Transverse colon (tissue), 4 donors: ENCODE data around the gene GMCL1. TPM values are rescaled to one million over a fixed set of nuclear protein-coding genes. Genes with fewer than 3 reads are reported as not detected.

ENCODE experiments used
- DNase-seq: peaks from one replicate; pipeline ENCODE4 v3.0.0-alpha.2; 2019
- H3K27ac ChIP-seq, 4 donors: fragments of 200-600 bp; sonication (generic); 2 replicates each; pipeline ENCODE4 v1.5.1; 2016 to 2018; ENCODE audit warnings: inconsistent platforms in 4 of 4
- H3K27me3 ChIP-seq: fragments of 200-600 bp; sonication (generic); 2 replicates; pipeline ENCODE4 v1.5.1; 2017; ENCODE audit warnings: inconsistent platforms
- H3K36me3 ChIP-seq, 4 donors: fragments of 200-600 bp; sonication (generic); 2 replicates each; pipeline ENCODE4 v1.5.1; 2017 to 2019; ENCODE audit warnings: inconsistent platforms in 4 of 4
- H3K4me1 ChIP-seq, 4 donors: fragments of 200-600 bp; sonication (generic); 2 replicates each; pipeline ENCODE4 v1.5.1; 2017 to 2020; ENCODE audit warnings: inconsistent platforms in 4 of 4
- H3K4me3 ChIP-seq, 4 donors: fragments of 200-600 bp; sonication (generic); 1 replicate in 1 of 4; 2 replicates in 3 of 4; pipeline versions ENCODE4 v1.5.1 to v1.6.1; 2017 to 2019; ENCODE audit warnings: inconsistent platforms in 4 of 4
- H3K9me3 ChIP-seq, 2 donors: fragments of 200-600 bp; sonication (generic); 2 replicates each; pipeline ENCODE4 v1.5.1; 2017 to 2019; ENCODE audit warnings: inconsistent platforms in 2 of 2
- EP300 ChIP-seq: sonication (generic); formaldehyde crosslinking; IDR thresholded peaks from one replicate; pipeline ENCODE4 v1.6.1; 2017; ENCODE audit warnings: antibody characterized with exemption, low read depth
- POLR2A ChIP-seq: fragments of 450-650 bp; IDR thresholded peaks from one replicate; pipeline ENCODE4 v1.6.1; 2016; ENCODE audit warnings: antibody characterized with exemption, mild to moderate bottlenecking, moderate library complexity
- POLR2AphosphoS5 ChIP-seq, 3 donors: sonication (generic); formaldehyde crosslinking; IDR thresholded peaks; one replicate each; pipeline ENCODE4 v1.6.1; 2016; ENCODE audit warnings: antibody characterized with exemption in 3 of 3
- WGBS, 2 donors: methylation state at CpG; one replicate each; pipeline ENCODE4 v1.1.5; 2018; ENCODE audit warnings: low coverage in 1 of 2; 5-methylcytosine and 5-hydroxymethylcytosine counted together
- in situ Hi-C, 4 donors: fragments of 200-750 bp; cut with MboI; loops; one replicate each; pipeline versions ENCODE4 v1.15.0 to v1.15.1; 2017; ENCODE audit warnings: low sequenced_read_pairs in 3 of 4, low pct_ligation_motif_present in 1 of 4, low pct_unique_long_range_greater_than_20kb in 1 of 4
- intact Hi-C: fragments of 100-400 bp; cut with DNase I; formaldehyde crosslinking; loops from one replicate; pipeline ENCODE4 v1.15.1; 2023; ENCODE audit warnings: low total_unique reads
- total RNA-seq, 4 donors: library from RNA; depleted of rRNA; stranded (reverse); fragments of >200 nt; gene quantifications; one replicate each; pipeline ENCODE4 v1.1.0, GENCODE V29; 2016
- TF ChIP-seq, protein P1 (sequence below), 5 experiments: fragments of 200-600 bp in 3 of 5; fragments of 450-650 bp in 2 of 5; sonication (generic) in 3 of 5; IDR thresholded peaks; 1 replicate in 2 of 5; 2 replicates in 3 of 5; pipeline ENCODE4 v1.5.1; 2016 to 2017; ENCODE audit warnings: antibody characterized with exemption in 5 of 5, inconsistent platforms in 3 of 5, mild to moderate bottlenecking in 2 of 5, moderate library complexity in 1 of 5

The GMCL1 gene
- total RNA-seq, 4 donors from 2014 or later: 5.0 to 82.3 (median 20.9) TPM

GRCh38 chr2:69807821-69808540 lies 21.5 kb upstream of the GMCL1 start:
- DNase-seq: no peak
- H3K36me3 ChIP-seq: peaks cover 0 to 56% (median 27%) of the 10 kb centered on the region in 4 donors
- no peaks in the 10 kb centered on the region for H3K9me3 ChIP-seq
- intact Hi-C loops: no loop called here
- TF ChIP-seq, protein P1, sequence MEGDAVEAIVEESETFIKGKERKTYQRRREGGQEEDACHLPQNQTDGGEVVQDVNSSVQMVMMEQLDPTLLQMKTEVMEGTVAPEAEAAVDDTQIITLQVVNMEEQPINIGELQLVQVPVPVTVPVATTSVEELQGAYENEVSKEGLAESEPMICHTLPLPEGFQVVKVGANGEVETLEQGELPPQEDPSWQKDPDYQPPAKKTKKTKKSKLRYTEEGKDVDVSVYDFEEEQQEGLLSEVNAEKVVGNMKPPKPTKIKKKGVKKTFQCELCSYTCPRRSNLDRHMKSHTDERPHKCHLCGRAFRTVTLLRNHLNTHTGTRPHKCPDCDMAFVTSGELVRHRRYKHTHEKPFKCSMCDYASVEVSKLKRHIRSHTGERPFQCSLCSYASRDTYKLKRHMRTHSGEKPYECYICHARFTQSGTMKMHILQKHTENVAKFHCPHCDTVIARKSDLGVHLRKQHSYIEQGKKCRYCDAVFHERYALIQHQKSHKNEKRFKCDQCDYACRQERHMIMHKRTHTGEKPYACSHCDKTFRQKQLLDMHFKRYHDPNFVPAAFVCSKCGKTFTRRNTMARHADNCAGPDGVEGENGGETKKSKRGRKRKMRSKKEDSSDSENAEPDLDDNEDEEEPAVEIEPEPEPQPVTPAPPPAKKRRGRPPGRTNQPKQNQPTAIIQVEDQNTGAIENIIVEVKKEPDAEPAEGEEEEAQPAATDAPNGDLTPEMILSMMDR (IDR thresholded peaks at IDR 0.05): no peak
- TF ChIP-seq POLR2A (no peak), POLR2AphosphoS5 (IDR thresholded peaks at IDR 0.05) (no peak), EP300 (no peak)
- H3K27me3 ChIP-seq: no peaks in the 10 kb centered on the region
- H3K4me3 ChIP-seq: no peak overlapping the region
- in situ Hi-C loops: loop anchor here (5.0 to 25.0 kb wide), 2 partner anchors 81 to 246 kb away; no protein-coding TSS in a partner anchor
- 71 to 96% methylated on average over 1 to 16 of the region's 16 CpGs for WGBS, 2 donors
- H3K4me1 ChIP-seq: no peaks in the 10 kb centered on the region
- H3K27ac ChIP-seq: no peak overlapping the region

GRCh38 chr2:69810550-69810949 lies 18.9 kb upstream of the GMCL1 start:
- intact Hi-C loops (no loop called here), in situ Hi-C loops (loop anchor here (5.0 to 25.0 kb wide), 3 partner anchors 83 to 248 kb away; no protein-coding TSS in a partner anchor)
- H3K27me3 ChIP-seq: no peaks in the 10 kb centered on the region
- no peak for DNase-seq
- H3K4me1 ChIP-seq: no peaks in the 10 kb centered on the region
- 70 to 96% methylated on average over 6 of the region's 6 CpGs for WGBS, 2 donors
- H3K9me3 ChIP-seq: no peaks in the 10 kb centered on the region
- H3K27ac ChIP-seq: no peak overlapping the region
- H3K36me3 ChIP-seq: peaks cover 0 to 49% (median 23%) of the 10 kb centered on the region in 4 donors
- no peak for TF ChIP-seq EP300
- no peak overlapping the region for H3K4me3 ChIP-seq

GRCh38 chr2:69811018-69811417 lies 18.4 kb upstream of the GMCL1 start:
- H3K4me1 ChIP-seq: no peaks in the 10 kb centered on the region
- H3K27ac ChIP-seq: no peak overlapping the region
- in situ Hi-C loops: loop anchor here (5.0 to 25.0 kb wide), 3 partner anchors 84 to 249 kb away; no protein-coding TSS in a partner anchor
- H3K4me3 ChIP-seq: no peak overlapping the region
- no peaks in the 10 kb centered on the region for H3K27me3 ChIP-seq
- H3K36me3 ChIP-seq: peaks cover 0 to 47% (median 23%) of the 10 kb centered on the region in 4 donors
- TF ChIP-seq EP300 (no peak), POLR2A (no peak), POLR2AphosphoS5 (IDR thresholded peaks at IDR 0.05) (no peak)
- TF ChIP-seq, protein P1 (IDR thresholded peaks at IDR 0.05): no peak
- WGBS, 2 donors: 92 to 94% methylated on average over 5 of the region's 5 CpGs
- DNase-seq: no peak
- intact Hi-C loops: no loop called here
- no peaks in the 10 kb centered on the region for H3K9me3 ChIP-seq

GRCh38 chr2:69811591-69811990 lies 17.9 kb upstream of the GMCL1 start:
- H3K27ac ChIP-seq: no peak overlapping the region
- H3K4me3 ChIP-seq: no peak overlapping the region
- DNase-seq: no peak
- peaks cover 0 to 41% (median 21%) of the 10 kb centered on the region in 4 donors for H3K36me3 ChIP-seq
- H3K9me3 ChIP-seq: no peaks in the 10 kb centered on the region
- H3K27me3 ChIP-seq: no peaks in the 10 kb centered on the region
- intact Hi-C loops (no loop called here), in situ Hi-C loops (loop anchor here (5.0 to 25.0 kb wide), 3 partner anchors 84 to 249 kb away; no protein-coding TSS in a partner anchor)
- 79 to 86% methylated on average over 3 of the region's 3 CpGs for WGBS, 2 donors
- no peak for TF ChIP-seq EP300
- no peak for TF ChIP-seq POLR2A
- TF ChIP-seq, protein P1 (IDR thresholded peaks at IDR 0.05): no peak
- no peak for TF ChIP-seq POLR2AphosphoS5 (IDR thresholded peaks at IDR 0.05)
- peaks cover 0 to under 1% (median 0%) of the 10 kb centered on the region in 4 donors for H3K4me1 ChIP-seq
